Activated T-helper 2 cell treated with anti-CD3 and anti-CD28 coated beads, Interferon-gamma antibody, Interleukin-2, Interleukin-4, amounts not matched to agents 10 μg/mL and 5 μg/mL and 100 μg/mL, durations not matched to agents 14 hours and 24 hours and 36 hours (primary cell): ENCODE results near the gene CFAP68. TPM values are rescaled to one million over a fixed set of nuclear protein-coding genes. Genes with fewer than 3 reads are reported as not detected.

Source experiments
- DNase-seq: peaks from one replicate; pipeline ENCODE4 v3.0.0; 2021; ENCODE audit warnings: low spot score
- H3K27ac Mint-ChIP-seq: one replicate; pipeline ENCODE4 v1.8.0; 2021; ENCODE audit warnings: mixed read lengths
- H3K27me3 Mint-ChIP-seq: one replicate; pipeline ENCODE4 v1.8.0; 2021; ENCODE audit warnings: low read depth, mixed read lengths
- H3K36me3 Mint-ChIP-seq: one replicate; pipeline ENCODE4 v1.8.0; 2021; ENCODE audit warnings: low read depth, mixed read lengths
- H3K4me1 Mint-ChIP-seq: one replicate; pipeline ENCODE4 v1.8.0; 2021; ENCODE audit warnings: low read depth, mixed read lengths
- H3K4me3 Mint-ChIP-seq: one replicate; pipeline ENCODE4 v1.8.0; 2021; ENCODE audit warnings: low read depth, mild to moderate bottlenecking, moderate library complexity, mixed read lengths
- H3K9me3 Mint-ChIP-seq: one replicate; pipeline ENCODE4 v1.8.0; 2021; ENCODE audit warnings: mixed read lengths
- intact Hi-C: fragments of 100-400 bp; cut with micrococcal nuclease; formaldehyde crosslinking; loops from one replicate; pipeline ENCODE4 v1.15.1; 2023
- total RNA-seq: library from RNA; stranded (reverse); gene quantifications from 2 replicates; pipeline ENCODE4 v1.2.3, GENCODE V29; 2022

The CFAP68 gene, protein sequence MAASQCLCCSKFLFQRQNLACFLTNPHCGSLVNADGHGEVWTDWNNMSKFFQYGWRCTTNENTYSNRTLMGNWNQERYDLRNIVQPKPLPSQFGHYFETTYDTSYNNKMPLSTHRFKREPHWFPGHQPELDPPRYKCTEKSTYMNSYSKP
- total RNA-seq: 19.4 and 22.2 TPM in 2 replicates

GRCh38 chr11:111878849-111879636 lies at the start of gene CFAP68, which contains the start of gene FDXACB1:
Gene CFAP68 (plus strand): TSS chr11:111879541. CDS start chr11:111879561, 20 bp downstream.
Gene FDXACB1 (minus strand): TSS chr11:111879165. CDS start chr11:111879132, 33 bp downstream.
- peaks cover 13% of the 10 kb centered on the region for H3K4me1 Mint-ChIP-seq
- peak within 1 kb of the TSS; percentile 100 for H3K27ac Mint-ChIP-seq
- H3K4me3 Mint-ChIP-seq: peak within 1 kb of the TSS; percentile 96
- DNase-seq: peak; percentile 94
- no peaks in the 10 kb centered on the region for H3K27me3 Mint-ChIP-seq
- H3K9me3 Mint-ChIP-seq: no peaks in the 10 kb centered on the region
- H3K36me3 Mint-ChIP-seq: peaks cover 5% of the 10 kb centered on the region
- intact Hi-C loops: loop anchor here (1.0 to 5.0 kb wide), 7 partner anchors 8 to 298 kb away; partner anchors contain the start of genes ALG9, BCO2, DLAT and NKAPD1

- intact Hi-C loops: no loop called here
- no peak for DNase-seq
- Mint-ChIP-seq H3K27me3 (no peaks in the 10 kb centered on the region), H3K9me3 (no peaks in the 10 kb centered on the region), H3K4me1 (peaks cover 16% of the 10 kb centered on the region), H3K36me3 (peaks cover 60% of the 10 kb centered on the region), H3K27ac (no peak overlapping the region), H3K4me3 (no peak overlapping the region)
Measured at GRCh38 chr11:111833524-111833923, 45.8 kb upstream of the CFAP68 start.

DNA sequence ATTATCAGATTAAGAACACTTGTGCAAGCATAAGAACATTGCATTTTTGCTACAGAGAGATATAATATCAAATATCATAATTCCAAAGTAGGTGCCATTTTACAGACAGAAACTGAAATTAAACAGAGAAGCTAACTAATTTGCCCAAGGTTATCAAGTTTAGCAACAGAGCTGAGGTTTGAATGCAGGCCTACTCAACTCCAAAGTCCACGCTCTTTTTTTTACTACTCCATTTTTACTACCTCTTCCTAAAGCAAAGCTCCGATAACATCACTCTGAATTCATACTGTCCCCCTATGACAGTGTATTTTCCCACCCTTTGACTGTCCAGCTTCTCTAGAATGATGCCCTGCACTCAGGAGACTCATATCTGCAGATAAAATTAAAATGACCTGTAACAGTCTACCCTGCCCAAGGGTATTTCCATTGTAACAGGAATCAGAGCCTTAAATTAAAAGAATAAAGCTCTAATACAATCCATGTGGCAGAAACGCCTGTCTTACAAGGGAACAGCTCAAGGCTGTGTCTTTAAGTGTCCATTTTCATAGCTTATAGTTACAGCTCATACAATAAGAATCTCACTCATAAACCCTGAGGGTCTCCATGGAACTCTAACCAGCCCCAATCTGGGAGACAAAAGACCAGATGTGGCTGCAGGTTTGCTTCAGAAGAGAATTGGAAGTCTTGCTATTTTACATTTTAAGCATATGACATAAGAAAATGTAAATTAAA lies 44.7 kb upstream of the CFAP68 start:
- H3K4me1 Mint-ChIP-seq: peaks cover 8% of the 10 kb centered on the region
- H3K36me3 Mint-ChIP-seq: peaks cover 55% of the 10 kb centered on the region
- intact Hi-C loops: no loop called here
- DNase-seq: no peak
- no peaks in the 10 kb centered on the region for H3K9me3 Mint-ChIP-seq
- H3K27me3 Mint-ChIP-seq: no peaks in the 10 kb centered on the region
- H3K4me3 Mint-ChIP-seq: no peak overlapping the region
- H3K27ac Mint-ChIP-seq: no peak overlapping the region

DNA sequence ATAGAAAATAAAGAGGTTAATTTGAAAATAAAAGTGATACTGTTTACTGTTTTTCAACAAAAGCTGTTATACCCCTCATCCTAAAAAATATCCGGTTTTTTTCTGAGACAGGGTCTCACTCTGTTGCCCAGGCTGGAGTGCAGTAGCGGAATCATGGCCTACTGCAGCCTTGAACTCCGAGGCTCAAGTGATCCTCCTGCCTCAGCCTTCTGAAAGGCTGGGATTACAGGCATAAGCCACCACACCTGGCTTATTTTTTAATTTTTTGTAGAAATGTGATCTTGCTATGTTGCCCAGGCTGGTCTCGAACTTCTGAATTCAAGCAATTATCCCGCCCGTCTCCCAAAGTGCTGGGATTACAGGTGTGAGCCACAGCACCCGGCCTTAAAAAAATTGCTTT lies 43.7 kb upstream of the CFAP68 start:
- no peaks in the 10 kb centered on the region for H3K9me3 Mint-ChIP-seq
- DNase-seq: no peak
- no peak overlapping the region for H3K27ac Mint-ChIP-seq
- peaks cover 5% of the 10 kb centered on the region for H3K4me1 Mint-ChIP-seq
- peaks cover 50% of the 10 kb centered on the region for H3K36me3 Mint-ChIP-seq
- H3K4me3 Mint-ChIP-seq: no peak overlapping the region
- no peaks in the 10 kb centered on the region for H3K27me3 Mint-ChIP-seq
- intact Hi-C loops: no loop called here

GRCh38 chr11:111836162-111836561 lies 43.2 kb upstream of the CFAP68 start:
- Mint-ChIP-seq H3K27ac (no peak overlapping the region), H3K4me1 (peaks cover 8% of the 10 kb centered on the region), H3K27me3 (no peaks in the 10 kb centered on the region)

GRCh38 chr11:111836721-111837120 lies 42.6 kb upstream of the CFAP68 start:
- intact Hi-C loops: no loop called here
- H3K36me3 Mint-ChIP-seq: peaks cover 50% of the 10 kb centered on the region
- no peaks in the 10 kb centered on the region for H3K9me3 Mint-ChIP-seq
- no peaks in the 10 kb centered on the region for H3K27me3 Mint-ChIP-seq
- peaks cover 10% of the 10 kb centered on the region for H3K4me1 Mint-ChIP-seq
- H3K4me3 Mint-ChIP-seq: no peak overlapping the region
- no peak for DNase-seq
- no peak overlapping the region for H3K27ac Mint-ChIP-seq

More at GRCh38 chr11:111836162-111836561, 43.2 kb upstream of the CFAP68 start:
- intact Hi-C loops: no loop called here
- no peak for DNase-seq
- Mint-ChIP-seq H3K9me3 (no peaks in the 10 kb centered on the region), H3K4me3 (no peak overlapping the region), H3K36me3 (peaks cover 50% of the 10 kb centered on the region)

DNA sequence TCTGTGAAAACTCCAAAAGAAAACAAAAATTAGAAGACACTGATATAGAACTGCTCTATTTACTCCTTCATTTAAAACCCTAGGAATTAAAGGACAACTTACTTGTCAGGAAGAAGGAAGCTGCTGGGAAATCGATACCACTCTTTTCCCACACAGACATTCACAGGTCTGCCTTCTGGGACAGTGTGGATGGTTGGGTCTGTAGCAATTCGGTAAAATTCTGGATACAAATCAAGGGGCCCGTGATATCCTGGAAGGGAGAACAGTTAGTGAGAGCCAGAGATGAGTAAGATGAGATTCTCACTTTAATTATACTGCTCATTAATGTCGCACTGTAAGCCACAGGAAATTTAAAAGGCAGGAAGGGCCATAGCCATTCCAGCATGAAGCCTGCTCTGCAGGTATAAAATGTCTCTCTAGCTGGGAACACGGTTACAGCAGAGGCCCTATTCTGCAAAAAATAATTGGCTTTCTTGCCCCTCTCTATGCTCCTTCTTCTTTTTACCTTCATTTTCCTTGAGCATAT lies 41.9 kb upstream of the CFAP68 start:
- DNase-seq: no peak
- no peak overlapping the region for H3K27ac Mint-ChIP-seq
- H3K4me1 Mint-ChIP-seq: peaks cover 10% of the 10 kb centered on the region
- no peaks in the 10 kb centered on the region for H3K27me3 Mint-ChIP-seq
- H3K36me3 Mint-ChIP-seq: peaks cover 50% of the 10 kb centered on the region
- intact Hi-C loops: no loop called here
- H3K4me3 Mint-ChIP-seq: no peak overlapping the region
- no peaks in the 10 kb centered on the region for H3K9me3 Mint-ChIP-seq

DNA sequence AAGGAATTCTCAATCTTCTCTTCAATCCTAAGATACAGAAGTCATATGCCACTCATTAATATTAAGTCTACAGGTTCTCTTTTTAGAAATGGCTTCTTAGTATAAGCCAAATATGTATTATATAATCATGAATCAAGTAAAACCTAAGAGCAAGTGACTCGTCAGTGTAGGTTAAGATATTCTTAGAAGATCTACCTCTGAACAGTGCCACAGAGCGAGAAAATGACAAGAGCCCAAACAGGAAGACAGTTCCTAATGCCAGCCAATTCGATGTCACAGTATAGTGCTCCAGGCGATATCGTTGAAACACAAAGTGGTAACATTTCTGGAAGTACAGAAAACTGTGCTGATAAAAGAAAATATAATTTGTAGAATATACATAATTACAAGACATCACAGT lies 41.3 kb upstream of the CFAP68 start:
- Mint-ChIP-seq H3K27me3 (no peaks in the 10 kb centered on the region), H3K4me3 (no peak overlapping the region), H3K4me1 (peaks cover 10% of the 10 kb centered on the region), H3K9me3 (no peaks in the 10 kb centered on the region), H3K36me3 (peaks cover 50% of the 10 kb centered on the region), H3K27ac (no peak overlapping the region)
- DNase-seq: no peak
- intact Hi-C loops: no loop called here

DNA sequence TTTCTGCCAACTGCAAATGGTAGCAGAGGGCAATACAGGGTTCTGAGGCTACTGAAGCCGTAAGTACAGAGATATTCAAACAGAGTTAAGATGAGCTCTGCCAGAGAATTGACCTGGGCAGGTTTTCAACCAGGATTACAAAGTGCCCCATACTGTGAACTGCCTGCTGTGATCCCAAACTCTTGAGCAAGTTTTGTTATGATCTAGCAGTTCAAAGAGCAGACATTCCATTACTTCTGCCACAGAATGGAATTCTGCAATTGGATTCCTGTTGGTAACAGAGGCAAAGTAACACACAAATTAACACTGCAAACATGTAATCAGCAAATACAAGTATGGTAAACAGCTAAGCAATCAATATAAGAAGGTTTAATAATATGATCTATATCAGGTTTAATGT lies 39.2 kb upstream of the CFAP68 start:
- DNase-seq: no peak
- no peaks in the 10 kb centered on the region for H3K27me3 Mint-ChIP-seq
- peaks cover 39% of the 10 kb centered on the region for H3K36me3 Mint-ChIP-seq
- no peak overlapping the region for H3K27ac Mint-ChIP-seq
- H3K4me3 Mint-ChIP-seq: no peak overlapping the region
- intact Hi-C loops: no loop called here
- H3K9me3 Mint-ChIP-seq: no peaks in the 10 kb centered on the region
- peaks cover 10% of the 10 kb centered on the region for H3K4me1 Mint-ChIP-seq

- Mint-ChIP-seq H3K4me3 (no peak overlapping the region), H3K4me1 (peaks cover 10% of the 10 kb centered on the region), H3K27me3 (no peaks in the 10 kb centered on the region), H3K9me3 (no peaks in the 10 kb centered on the region), H3K27ac (no peak overlapping the region), H3K36me3 (peaks cover 29% of the 10 kb centered on the region)
- peak; percentile 69 for DNase-seq
- intact Hi-C loops: loop anchor here (1.0 kb wide), 4 partner anchors 64 to 276 kb away; partner anchors contain the start of gene SIK2
Measured at GRCh38 chr11:111841370-111842053, 37.8 kb upstream of the CFAP68 start.

GRCh38 chr11:111843661-111844060 lies 35.7 kb upstream of the CFAP68 start:
- Mint-ChIP-seq H3K9me3 (no peaks in the 10 kb centered on the region), H3K27me3 (no peaks in the 10 kb centered on the region), H3K36me3 (peaks cover 22% of the 10 kb centered on the region), H3K4me3 (no peak overlapping the region), H3K4me1 (peaks cover 5% of the 10 kb centered on the region), H3K27ac (no peak overlapping the region)
- intact Hi-C loops: no loop called here
- no peak for DNase-seq

DNA sequence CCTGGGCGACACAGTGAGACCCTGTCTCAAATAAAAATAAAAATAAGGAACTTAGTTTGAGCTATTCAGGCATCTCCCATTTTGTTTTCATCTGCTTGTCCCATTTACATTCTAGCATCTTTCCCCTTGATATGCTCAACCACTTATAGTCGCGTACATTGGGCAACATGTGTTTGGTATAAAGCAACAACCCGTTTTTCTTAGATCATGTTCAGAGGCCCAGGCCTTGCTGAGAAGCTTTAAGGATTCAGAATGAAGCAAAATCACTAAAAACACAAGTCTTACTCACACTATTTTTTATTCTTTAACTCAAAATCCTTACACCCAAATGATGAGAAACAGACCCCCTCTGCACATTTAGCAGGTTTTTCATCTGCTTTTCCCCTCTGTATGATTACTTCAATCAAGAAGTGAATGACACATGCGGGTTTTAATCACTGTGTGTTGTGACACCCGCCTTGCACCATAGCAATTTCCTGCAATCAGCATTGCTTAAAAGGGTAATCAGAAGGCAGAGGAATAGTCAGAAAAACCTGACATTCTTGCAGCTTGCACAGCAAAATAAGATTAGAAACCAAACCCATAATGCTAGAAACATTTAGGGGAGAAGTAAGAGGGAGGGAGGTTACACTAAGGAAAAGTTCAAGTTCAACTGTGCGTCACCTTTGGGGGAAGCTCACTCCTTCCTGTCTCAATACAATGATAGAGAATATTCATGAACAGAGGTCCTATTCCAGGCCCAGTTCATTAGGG lies 33.9 kb upstream of the CFAP68 start:
- Mint-ChIP-seq H3K4me3 (no peak overlapping the region), H3K36me3 (peaks cover 30% of the 10 kb centered on the region), H3K27ac (no peak overlapping the region), H3K4me1 (peaks cover 5% of the 10 kb centered on the region), H3K27me3 (no peaks in the 10 kb centered on the region), H3K9me3 (no peaks in the 10 kb centered on the region)
- DNase-seq: no peak
- intact Hi-C loops: no loop called here
